Measurements from ENCODE around the gene OR52E6. TPM values are rescaled to one million over a fixed set of nuclear protein-coding genes. Genes with fewer than 3 reads are reported as not detected.

The OR52E6 gene
- total and polyA plus RNA-seq, 4 donors: not detected

DNA sequence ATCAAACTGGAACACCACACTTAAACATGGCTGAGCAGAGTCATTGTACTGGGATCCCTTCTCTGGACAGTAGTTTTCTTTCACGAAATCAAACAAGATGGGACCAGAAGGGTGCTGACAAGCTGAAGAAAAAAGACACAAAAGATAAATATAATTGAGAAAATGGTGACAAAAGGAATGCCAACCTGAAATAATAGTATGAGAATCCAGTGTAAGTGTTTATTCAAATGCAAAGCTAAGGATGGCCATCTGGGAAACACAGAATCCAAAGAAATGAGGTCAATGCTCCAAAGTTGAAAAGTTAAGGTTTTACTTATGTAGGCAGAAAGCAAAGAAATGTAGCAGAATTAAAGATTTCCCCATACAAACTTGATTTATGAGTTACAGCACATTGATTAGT lies 46.0 kb upstream of the OR52E6 start:
- peaks cover 0 to 4% (median 0%) of the 10 kb centered on the region in 4 donors for H3K27me3 ChIP-seq (ENCODE audit: control insufficient read depth in 4 of 4, insufficient read depth in 4 of 4, low read length in 3 of 4)
- no peak overlapping the region for H3K4me3 ChIP-seq (ENCODE audit: low read depth in 1 of 3, low read length in 3 of 3)
- no peak for TF ChIP-seq RAD21 (IDR thresholded peaks at IDR 0.05)
- TF ChIP-seq, protein P1, sequence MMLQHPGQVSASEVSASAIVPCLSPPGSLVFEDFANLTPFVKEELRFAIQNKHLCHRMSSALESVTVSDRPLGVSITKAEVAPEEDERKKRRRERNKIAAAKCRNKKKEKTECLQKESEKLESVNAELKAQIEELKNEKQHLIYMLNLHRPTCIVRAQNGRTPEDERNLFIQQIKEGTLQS (IDR thresholded peaks at IDR 0.05): no peak
- H3K36me3 ChIP-seq (ENCODE audit: control insufficient read depth in 4 of 4, insufficient read depth in 3 of 4, low read depth in 1 of 4, low read length in 3 of 4): no peaks in the 10 kb centered on the region
- no peak overlapping the region for H3K9ac ChIP-seq (ENCODE audit: low read depth in 1 of 2, low read length in 2 of 2)
- 57% methylated on average over 1 of the region's 1 CpG for WGBS
- no peaks in the 10 kb centered on the region for H3K4me1 ChIP-seq (ENCODE audit: control insufficient read depth in 4 of 4, insufficient read depth in 4 of 4, low read length in 3 of 4)
- H3K9me3 ChIP-seq (ENCODE audit: control insufficient read depth in 4 of 4, low read length in 3 of 4): no peaks in the 10 kb centered on the region
- H3K27ac ChIP-seq (ENCODE audit: low read depth in 1 of 2, low read length in 2 of 2): no peak overlapping the region
- DNase-seq (ENCODE audit: low spot score): no peak

DNA sequence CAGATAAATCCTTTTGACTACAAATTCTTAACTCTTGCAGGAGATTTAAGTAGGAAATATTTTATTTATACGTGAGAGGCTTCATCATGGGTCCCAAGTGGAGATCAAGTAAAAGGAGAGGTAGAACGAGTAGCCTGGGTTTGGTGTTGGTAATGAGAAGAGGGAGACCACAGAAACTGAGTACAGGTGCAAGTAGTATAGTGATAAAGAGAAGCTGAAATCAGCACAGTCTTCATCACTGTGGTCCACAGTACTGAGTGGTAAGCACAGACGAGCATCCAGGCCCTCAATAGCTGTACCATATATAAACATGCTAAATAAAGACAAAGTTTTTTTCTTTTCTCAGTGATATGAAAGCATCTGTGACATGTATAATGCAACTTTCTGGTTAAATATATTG lies 45.5 kb upstream of the OR52E6 start:
- Histone ChIP-seq H3K4me1 (ENCODE audit: control insufficient read depth in 4 of 4, insufficient read depth in 4 of 4, low read length in 3 of 4) (no peaks in the 10 kb centered on the region), H3K36me3 (ENCODE audit: control insufficient read depth in 4 of 4, insufficient read depth in 3 of 4, low read depth in 1 of 4, low read length in 3 of 4) (no peaks in the 10 kb centered on the region), H3K27me3 (ENCODE audit: control insufficient read depth in 4 of 4, insufficient read depth in 4 of 4, low read length in 3 of 4) (peaks cover 0 to 6% (median 0%) of the 10 kb centered on the region in 4 donors), H3K9me3 (ENCODE audit: control insufficient read depth in 4 of 4, low read length in 3 of 4) (no peaks in the 10 kb centered on the region), H3K9ac (ENCODE audit: low read depth in 1 of 2, low read length in 2 of 2) (no peak overlapping the region), H3K27ac (ENCODE audit: low read depth in 1 of 2, low read length in 2 of 2) (no peak overlapping the region), H3K4me3 (ENCODE audit: low read depth in 1 of 3, low read length in 3 of 3) (no peak overlapping the region)
- 62% methylated on average over 3 of the region's 3 CpGs for WGBS
- no peak for TF ChIP-seq YY1 (IDR thresholded peaks at IDR 0.05)
- TF ChIP-seq RAD21 (IDR thresholded peaks at IDR 0.05): no peak
- TF ChIP-seq, protein P2, sequence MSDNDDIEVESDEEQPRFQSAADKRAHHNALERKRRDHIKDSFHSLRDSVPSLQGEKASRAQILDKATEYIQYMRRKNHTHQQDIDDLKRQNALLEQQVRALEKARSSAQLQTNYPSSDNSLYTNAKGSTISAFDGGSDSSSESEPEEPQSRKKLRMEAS (IDR thresholded peaks at IDR 0.05): no peak
- TF ChIP-seq EGR1 (IDR thresholded peaks at IDR 0.05; ENCODE audit: low read depth in 2 of 2): no peak
- no peak for TF ChIP-seq FOXA1 (IDR thresholded peaks at IDR 0.05)
- no peak for TF ChIP-seq RXRA (IDR thresholded peaks at IDR 0.05)
- TF ChIP-seq NR2F2 (IDR thresholded peaks at IDR 0.05): no peak
- TF ChIP-seq, protein P3, sequence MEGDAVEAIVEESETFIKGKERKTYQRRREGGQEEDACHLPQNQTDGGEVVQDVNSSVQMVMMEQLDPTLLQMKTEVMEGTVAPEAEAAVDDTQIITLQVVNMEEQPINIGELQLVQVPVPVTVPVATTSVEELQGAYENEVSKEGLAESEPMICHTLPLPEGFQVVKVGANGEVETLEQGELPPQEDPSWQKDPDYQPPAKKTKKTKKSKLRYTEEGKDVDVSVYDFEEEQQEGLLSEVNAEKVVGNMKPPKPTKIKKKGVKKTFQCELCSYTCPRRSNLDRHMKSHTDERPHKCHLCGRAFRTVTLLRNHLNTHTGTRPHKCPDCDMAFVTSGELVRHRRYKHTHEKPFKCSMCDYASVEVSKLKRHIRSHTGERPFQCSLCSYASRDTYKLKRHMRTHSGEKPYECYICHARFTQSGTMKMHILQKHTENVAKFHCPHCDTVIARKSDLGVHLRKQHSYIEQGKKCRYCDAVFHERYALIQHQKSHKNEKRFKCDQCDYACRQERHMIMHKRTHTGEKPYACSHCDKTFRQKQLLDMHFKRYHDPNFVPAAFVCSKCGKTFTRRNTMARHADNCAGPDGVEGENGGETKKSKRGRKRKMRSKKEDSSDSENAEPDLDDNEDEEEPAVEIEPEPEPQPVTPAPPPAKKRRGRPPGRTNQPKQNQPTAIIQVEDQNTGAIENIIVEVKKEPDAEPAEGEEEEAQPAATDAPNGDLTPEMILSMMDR (IDR thresholded peaks at IDR 0.05; ENCODE audit: low read depth, low read length, missing input control): no peak
- TF ChIP-seq, protein P1 (IDR thresholded peaks at IDR 0.05): no peak
- TF ChIP-seq SP1 (IDR thresholded peaks at IDR 0.05): no peak
- TF ChIP-seq GABPA (IDR thresholded peaks at IDR 0.05 in 1 of 2, conservative IDR thresholded peaks at IDR 0.05 in 1 of 2): no peak
- TF ChIP-seq, protein P4, sequence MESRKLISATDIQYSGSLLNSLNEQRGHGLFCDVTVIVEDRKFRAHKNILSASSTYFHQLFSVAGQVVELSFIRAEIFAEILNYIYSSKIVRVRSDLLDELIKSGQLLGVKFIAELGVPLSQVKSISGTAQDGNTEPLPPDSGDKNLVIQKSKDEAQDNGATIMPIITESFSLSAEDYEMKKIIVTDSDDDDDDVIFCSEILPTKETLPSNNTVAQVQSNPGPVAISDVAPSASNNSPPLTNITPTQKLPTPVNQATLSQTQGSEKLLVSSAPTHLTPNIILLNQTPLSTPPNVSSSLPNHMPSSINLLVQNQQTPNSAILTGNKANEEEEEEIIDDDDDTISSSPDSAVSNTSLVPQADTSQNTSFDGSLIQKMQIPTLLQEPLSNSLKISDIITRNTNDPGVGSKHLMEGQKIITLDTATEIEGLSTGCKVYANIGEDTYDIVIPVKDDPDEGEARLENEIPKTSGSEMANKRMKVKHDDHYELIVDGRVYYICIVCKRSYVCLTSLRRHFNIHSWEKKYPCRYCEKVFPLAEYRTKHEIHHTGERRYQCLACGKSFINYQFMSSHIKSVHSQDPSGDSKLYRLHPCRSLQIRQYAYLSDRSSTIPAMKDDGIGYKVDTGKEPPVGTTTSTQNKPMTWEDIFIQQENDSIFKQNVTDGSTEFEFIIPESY (IDR thresholded peaks at IDR 0.05): no peak
- TF ChIP-seq TAF1 (conservative IDR thresholded peaks at IDR 0.05): no peak
- no peak for TF ChIP-seq HNF4G (IDR thresholded peaks at IDR 0.05)
- no peak for DNase-seq (ENCODE audit: low spot score)

DNA sequence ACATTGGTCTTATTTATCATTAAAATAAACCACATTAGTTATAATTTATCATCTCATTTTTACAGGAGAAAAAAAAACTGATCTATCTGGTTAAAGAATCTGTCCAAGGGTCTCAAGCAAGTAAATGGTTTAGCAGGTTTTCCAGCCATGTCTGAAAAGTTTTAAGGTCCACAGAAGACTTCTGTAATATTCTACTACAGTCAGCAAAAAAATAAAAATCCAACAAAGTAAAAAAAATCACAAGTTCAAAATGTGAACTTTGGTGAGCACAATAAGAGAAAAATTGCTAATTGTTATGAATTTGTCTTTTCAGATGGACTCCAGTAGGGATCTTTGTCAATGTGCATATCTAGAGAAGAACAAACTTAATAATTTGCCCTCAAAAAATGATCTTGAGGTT lies 40.1 kb upstream of the OR52E6 start:
- H3K36me3 ChIP-seq (ENCODE audit: control insufficient read depth in 4 of 4, insufficient read depth in 3 of 4, low read depth in 1 of 4, low read length in 3 of 4): no peaks in the 10 kb centered on the region
- H3K4me1 ChIP-seq (ENCODE audit: control insufficient read depth in 4 of 4, insufficient read depth in 4 of 4, low read length in 3 of 4): no peaks in the 10 kb centered on the region
- H3K27ac ChIP-seq (ENCODE audit: low read depth in 1 of 2, low read length in 2 of 2): no peak overlapping the region
- H3K4me3 ChIP-seq (ENCODE audit: low read depth in 1 of 3, low read length in 3 of 3): no peak overlapping the region
- DNase-seq (ENCODE audit: low spot score): no peak
- peaks cover 0 to 5% (median 0%) of the 10 kb centered on the region in 4 donors for H3K27me3 ChIP-seq (ENCODE audit: control insufficient read depth in 4 of 4, insufficient read depth in 4 of 4, low read length in 3 of 4)
- TF ChIP-seq TAF1 (conservative IDR thresholded peaks at IDR 0.05) (no peak), EGR1 (IDR thresholded peaks at IDR 0.05; ENCODE audit: low read depth in 2 of 2) (no peak)
- H3K9me3 ChIP-seq (ENCODE audit: control insufficient read depth in 4 of 4, low read length in 3 of 4): no peaks in the 10 kb centered on the region
- no peak overlapping the region for H3K9ac ChIP-seq (ENCODE audit: low read depth in 1 of 2, low read length in 2 of 2)
